GM12878 (cell line): ENCODE results near the gene MT1E. TPM values are rescaled to one million over a fixed set of nuclear protein-coding genes. Genes with fewer than 3 reads are reported as not detected.

Experiments
- ATAC-seq: fragments of 200-7000 bp; cut with Tn5 transposase; 3 replicates; pipeline ENCODE4 v1.9.1; 2020; ENCODE audit warnings: mild to moderate bottlenecking, moderate library complexity
- BruUV-seq: library from RNA; stranded (reverse); fragments of 400-500 nt; replicated peaks from 2 replicates; lab custom pipeline; 2021; lab: Mats Ljungman, UMichigan
- CTCF ChIA-PET: fragments of 300-600 bp; sonication (Branson Sonifier 250); formaldehyde crosslinking; extraction: SDS; loops from one replicate; lab custom pipeline; 2021; ENCODE audit warnings: inconsistent platforms; lab: Yijun Ruan, JAX
- POLR2A ChIA-PET: fragments of 350-600 bp; formaldehyde crosslinking; extraction: SDS; loops from one replicate; lab custom pipeline; 2021; ENCODE audit warnings: inconsistent platforms; lab: Charles Lee
- RAD21 ChIA-PET: fragments of 300-600 bp; sonication (Branson Sonifier 250); formaldehyde crosslinking; loops from one replicate; lab custom pipeline; 2023; ENCODE audit warnings: antibody characterized with exemption; ENCODE audit not compliant: unreplicated experiment; lab: Charles Lee
- SMC1A ChIA-PET: fragments of 300-600 bp; sonication (Branson Sonifier 250); formaldehyde crosslinking; loops from one replicate; lab custom pipeline; 2023; ENCODE audit not compliant: unreplicated experiment, uncharacterized antibody; lab: Charles Lee
- DNase-seq: peaks from one replicate; pipeline ENCODE4 v3.0.0-alpha.2; 2011; ENCODE audit warnings: low read depth, low spot score
- FAIRE-seq: peaks from 3 replicates; lab custom pipeline; 2011; peaks lifted over from hg19 to GRCh38; lab: Jason Lieb, UNC
- H2AFZ ChIP-seq: 2 replicates; pipeline ENCODE4 v1.6.0; 2011; ENCODE audit warnings: low read depth, low read length, control low read depth; ENCODE audit not compliant: control insufficient read depth
- H3K27ac ChIP-seq: 2 replicates; pipeline ENCODE4 v1.5.1; 2011; ENCODE audit warnings: control low read depth; ENCODE audit not compliant: control insufficient read depth, insufficient read depth
- H3K27me3 ChIP-seq, 2 experiments: replicated peaks in 1 of 2; 2 replicates each; pipeline versions ENCODE4 v1.6.0 to v1.6.1; 2011; ENCODE audit warnings: low read length in 1 of 2; ENCODE audit not compliant: control insufficient read depth in 2 of 2, insufficient read depth in 2 of 2
- H3K36me3 ChIP-seq, 2 experiments: 2 replicates each; pipeline ENCODE4 v1.5.1; 2011; ENCODE audit warnings: low read length in 1 of 2; ENCODE audit not compliant: control insufficient read depth in 2 of 2, insufficient read depth in 2 of 2
- H3K4me1 ChIP-seq: 2 replicates; pipeline ENCODE4 v1.6.1; 2011; ENCODE audit warnings: mild to moderate bottlenecking, low read length, moderate library complexity, mixed read lengths; ENCODE audit not compliant: control insufficient read depth, insufficient read depth
- H3K4me2 ChIP-seq: 2 replicates; pipeline ENCODE4 v1.6.0; 2011; ENCODE audit warnings: control low read depth; ENCODE audit not compliant: control insufficient read depth, insufficient read depth
- H3K4me3 ChIP-seq: fragments of 200-600 bp; sonication (generic); 2 replicates; pipeline ENCODE4 v1.5.1; 2016
- H3K79me2 ChIP-seq: 2 replicates; pipeline ENCODE4 v1.6.0; 2011; ENCODE audit warnings: low read length; ENCODE audit not compliant: control insufficient read depth, insufficient read depth
- H3K9ac ChIP-seq: 2 replicates; pipeline ENCODE4 v1.8.0; 2011; ENCODE audit warnings: low read length, control low read depth, mixed read lengths; ENCODE audit not compliant: control insufficient read depth, insufficient read depth
- H3K9me3 ChIP-seq: replicated peaks from 3 replicates; pipeline ENCODE4 v1.5.1; 2011; ENCODE audit warnings: mild to moderate bottlenecking, low read length; ENCODE audit not compliant: control insufficient read depth, insufficient read depth
- H4K20me1 ChIP-seq: 2 replicates; pipeline ENCODE4 v1.6.0; 2011; ENCODE audit not compliant: control insufficient read depth, insufficient read depth
- ESRRA ChIP-seq: IDR thresholded peaks from 2 replicates; pipeline ENCODE4 v1.6.1; 2012; ENCODE audit warnings: mild to moderate bottlenecking, low read length, improper control_type of control experiment
- EZH2 ChIP-seq: IDR thresholded peaks from 2 replicates; pipeline ENCODE4 v1.6.1; 2012; ENCODE audit warnings: low read depth, mild to moderate bottlenecking, control low read depth, inconsistent platforms, low read length, borderline replicate concordance; ENCODE audit not compliant: control insufficient read depth
- NR2C1 ChIP-seq: fragments of 450-650 bp; IDR thresholded peaks from 2 replicates; pipeline ENCODE4 v1.6.1; 2017; ENCODE audit warnings: antibody characterized with exemption, mild to moderate bottlenecking, moderate library complexity
- SKIL ChIP-seq: fragments of 450-650 bp; IDR thresholded peaks from 2 replicates; pipeline ENCODE4 v1.6.1; 2017; ENCODE audit warnings: mild to moderate bottlenecking, low read depth, inconsistent platforms; ENCODE audit not compliant: poor library complexity, severe bottlenecking
- SP1 ChIP-seq: IDR thresholded peaks from one replicate; pipeline ENCODE4 v1.6.1; 2011; ENCODE audit warnings: low read depth, low read length
- ZBTB4 ChIP-seq: fragments of 450-650 bp; formaldehyde crosslinking; IDR thresholded peaks from 2 replicates; pipeline ENCODE4 v1.4.0; 2022; ENCODE audit warnings: mild to moderate bottlenecking, moderate library complexity
- ZBTB40 ChIP-seq: fragments of 450-650 bp; IDR thresholded peaks from 2 replicates; pipeline ENCODE4 v1.6.1; 2016; ENCODE audit warnings: mild to moderate bottlenecking, moderate library complexity, borderline replicate concordance
- WGBS: methylation state at CpG from one replicate; pipeline ENCODE4 v1.1.6; 2016; ENCODE audit warnings: low lambda C conversion rate; ENCODE audit not compliant: insufficient replicate concordance, insufficient coverage; ENCODE audit errors: missing lambda C conversion rate; 5-methylcytosine and 5-hydroxymethylcytosine counted together
- in situ Hi-C: fragments of 300-500 bp; cut with MboI; formaldehyde crosslinking; loops from 9 replicates; pipeline ENCODE4 v1.14.3; 2018; ENCODE audit warnings: mixed read lengths
- intact Hi-C: fragments of 100-400 bp; cut with micrococcal nuclease; formaldehyde crosslinking; loops from one replicate; pipeline ENCODE4 v1.14.2; 2022; ENCODE audit not compliant: unreplicated experiment
- polyA plus RNA-seq, 11 experiments: library from polyadenylated mRNA; depleted of rRNA in 4 of 11; unstranded in 6 of 11; stranded (reverse) in 5 of 11; fragments of >200 nt; fragmentation: Nextera tagmentation in 4 of 11; fragmentation: Illumina TruSeq in 1 of 11; extraction: Ambion mirVana in 4 of 11; extraction: Trizol in 1 of 11; gene quantifications; 1 replicate in 1 of 11; 2 replicates in 10 of 11; pipeline versions ENCODE4 v1.2.1 to v1.2.3, GENCODE V29; 2011 to 2016; ENCODE audit warnings: inconsistent platforms in 2 of 11, missing spikeins in 2 of 11, low read depth in 1 of 11
- total RNA-seq, 4 experiments: library from RNA; depleted of rRNA in 3 of 4; stranded (reverse); fragments of >200 nt in 3 of 4; fragmentation: Illumina TruSeq in 1 of 4; extraction: Trizol in 1 of 4; gene quantifications; 2 replicates each; pipeline versions ENCODE4 v1.2.1 to v1.2.3, GENCODE V29; 2013 to 2021

MT1E gene
- total and polyA plus RNA-seq, 10 of the 15 experiments (the other 5 are each of a cell fraction or from before 2014, with no cell fraction given): 5.8 to 22.3 (median 16.5) TPM

GRCh38 chr16:56658327-56658875 is 32.8 kb downstream of the MT1E start:
- Histone ChIP-seq H2AFZ (peak overlapping the region; percentile 75; the same call in 1 of the 2 replicates), H3K4me1 (no peaks in the 10 kb centered on the region), H3K79me2 (no peaks in the 10 kb centered on the region), H4K20me1 (no peaks in the 10 kb centered on the region), H3K27ac (no peak overlapping the region), H3K4me3 (0 out of 2 replicates have a peak overlapping the region, but pooled peaks have one; percentile 52), H3K27me3 (peaks cover 12 to 14% of the 10 kb centered on the region in 2 experiments), H3K36me3 (no peaks in the 10 kb centered on the region), H3K4me2 (peak overlapping the region; percentile 72; the same call in 1 of the 2 replicates), H3K9ac (no peak overlapping the region), H3K9me3 (no peaks in the 10 kb centered on the region)
- ChIA-PET RAD21 (no interaction called here), SMC1A (no interaction called here), CTCF (no interaction called here), POLR2A (no interaction called here)
- in situ Hi-C loops (no loop called here), intact Hi-C loops (no loop called here)
- FAIRE-seq (no peak), ATAC-seq (no peak), DNase-seq (no peak)
- WGBS: 44% methylated on average over 10 of the region's 10 CpGs
- no TSS peak for BruUV-seq
- TF ChIP-seq SP1 (no peak), NR2C1 (no peak), EZH2 (no peak), ESRRA (no peak), SKIL (no peak), ZBTB4 (CRISPR knock-in tag) (no peak), ZBTB40 (no peak)
